ENCODE data around the gene HYAL3. TPM values are rescaled to one million over a fixed set of nuclear protein-coding genes. Genes with fewer than 3 reads are reported as not detected.

HYAL3 gene
- total RNA-seq, 4 donors from 2014 or later = 2.1 to 6.7 (median 3.4) TPM

DNA sequence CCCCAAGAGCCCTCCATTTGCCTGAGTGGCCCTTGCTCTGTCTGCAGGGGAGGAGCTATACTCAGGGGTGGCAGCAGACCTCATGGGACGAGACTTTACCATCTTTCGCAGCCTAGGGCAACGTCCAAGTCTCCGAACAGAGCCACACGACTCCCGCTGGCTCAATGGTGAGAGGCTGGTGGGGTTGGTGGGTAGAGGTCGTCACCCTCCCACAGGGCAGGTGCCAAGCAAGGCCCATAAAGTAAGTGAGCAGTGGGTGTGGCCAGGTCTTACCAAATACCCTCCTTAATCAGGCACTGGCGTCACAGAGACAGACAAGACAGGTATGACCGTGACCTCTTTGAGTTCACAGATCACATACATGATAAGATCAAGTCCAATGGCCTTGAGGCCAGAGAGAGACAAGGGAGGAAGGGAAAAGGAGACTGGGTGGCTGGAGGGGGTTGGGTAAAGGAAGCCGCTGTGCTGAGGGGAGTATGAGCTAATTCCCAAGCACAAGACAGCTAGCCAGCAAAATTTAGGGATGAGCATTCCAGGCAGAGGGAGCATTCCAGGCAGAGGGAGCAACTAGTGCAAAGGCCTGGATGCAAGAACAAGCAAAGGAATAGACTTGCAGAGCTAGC is 27.8 kb downstream of the HYAL3 start:
- Histone ChIP-seq H3K27ac (replicated peaks in 1 of 4) (peak overlapping the region in 2 of 4 donors; percentile 13 to 23), H3K4me3 (peak overlapping the region in 1 of 4 donors; percentile 66)
- TF ChIP-seq POLR2A (IDR thresholded peaks at IDR 0.05; ENCODE audit: low read depth) (no peak), EP300 (IDR thresholded peaks at IDR 0.05) (no peak), CTCF (IDR thresholded peaks at IDR 0.05) (no peak), POLR2AphosphoS5 (IDR thresholded peaks at IDR 0.05) (no peak)

DNA sequence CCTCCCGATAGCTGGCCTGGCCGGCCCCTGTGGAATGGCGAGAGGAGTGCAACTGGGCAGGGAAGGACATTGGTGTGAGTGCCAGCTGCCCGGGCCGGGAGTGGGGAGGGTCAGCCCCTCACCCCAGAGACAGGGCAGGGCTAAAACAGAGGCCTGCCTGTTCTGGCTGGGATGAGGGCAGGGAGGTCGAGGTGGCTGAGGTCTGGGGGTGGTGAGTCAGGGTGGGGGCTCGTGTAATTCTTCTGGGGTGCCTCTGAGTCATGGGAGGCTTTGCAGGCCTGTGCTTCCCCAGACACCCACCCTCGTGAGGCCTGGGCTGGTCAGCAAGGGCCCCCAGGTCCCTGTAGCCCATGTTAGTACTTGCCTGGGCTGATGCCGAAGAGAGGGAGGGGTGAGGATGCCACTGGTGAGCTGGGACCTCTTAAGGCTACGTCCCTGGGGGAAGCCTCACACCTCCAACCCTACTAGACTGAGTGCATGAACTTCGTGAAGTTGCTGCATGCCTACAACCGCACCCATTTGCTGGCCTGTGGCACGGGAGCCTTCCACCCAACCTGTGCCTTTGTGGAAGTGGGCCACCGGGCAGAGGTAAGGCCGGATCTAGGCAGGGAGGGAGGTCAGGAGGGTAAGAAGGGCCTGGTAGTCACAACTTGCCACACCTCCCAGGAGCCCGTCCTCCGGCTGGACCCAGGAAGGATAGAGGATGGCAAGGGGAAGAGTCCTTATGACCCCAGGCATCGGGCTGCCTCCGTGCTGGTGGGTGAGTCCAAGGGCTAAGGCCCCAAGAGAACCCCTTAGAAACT is 28.6 kb downstream of the HYAL3 start:
- intact Hi-C loops (cut with DNase I) = loop anchor here (5.0 kb wide), 2 partner anchors 78 to 148 kb away; partner anchors contain the start of gene GNAT1
- Histone ChIP-seq H3K4me1 (peaks cover 55 to 93% (median 77%) of the 10 kb centered on the region in 4 donors), H3K36me3 (peaks cover 0 to 10% (median under 1%) of the 10 kb centered on the region in 4 donors), H3K9me3 (no peaks in the 10 kb centered on the region), H3K4me3 (peak overlapping the region; percentile 35 to 74 (median 63)), H3K27ac (replicated peaks in 1 of 4) (peak overlapping the region; percentile 23 to 100 (median 94)), H3K27me3 (peaks cover 0 to 25% (median 5%) of the 10 kb centered on the region in 4 donors)
- TF ChIP-seq EP300 (IDR thresholded peaks at IDR 0.05) = no peak
- TF ChIP-seq POLR2AphosphoS5 (IDR thresholded peaks at IDR 0.05) = peak in 1 of 2 donors; percentile 24
- no peak for TF ChIP-seq CTCF (IDR thresholded peaks at IDR 0.05)
- no peak for DNase-seq (ENCODE audit: extremely low spot score)
- WGBS = 87% methylated on average over 15 of the region's 19 CpGs

More for the DNA sequence above, 27.8 kb downstream of the HYAL3 start:
- Histone ChIP-seq H3K9me3 (no peaks in the 10 kb centered on the region), H3K36me3 (peaks cover 0 to 17% (median 6%) of the 10 kb centered on the region in 4 donors), H3K27me3 (peaks cover 0 to 33% (median 5%) of the 10 kb centered on the region in 4 donors), H3K4me1 (peaks cover 47 to 87% (median 73%) of the 10 kb centered on the region in 4 donors)
- intact Hi-C loops (cut with DNase I) = loop anchor here (5.0 kb wide), 2 partner anchors 79 to 149 kb away; partner anchors contain the start of gene GNAT1
- 77% methylated on average over 8 of the region's 10 CpGs for WGBS
- no peak for DNase-seq (ENCODE audit: extremely low spot score)

GRCh38 chr3:50269977-50270413 is 29.2 kb downstream of the HYAL3 start:
- no peak for TF ChIP-seq POLR2A (IDR thresholded peaks at IDR 0.05; ENCODE audit: low read depth)
- Histone ChIP-seq H3K27ac (replicated peaks in 1 of 4) (peak overlapping the region; percentile 93 to 100 (median 96)), H3K4me1 (peaks cover 61 to 93% (median 78%) of the 10 kb centered on the region in 4 donors), H3K27me3 (peaks cover 0 to 19% (median 5%) of the 10 kb centered on the region in 4 donors), H3K4me3 (peak overlapping the region; percentile 35 to 74 (median 63)), H3K9me3 (no peaks in the 10 kb centered on the region), H3K36me3 (peaks cover 0 to 4% (median 0%) of the 10 kb centered on the region in 4 donors)
- intact Hi-C loops (cut with DNase I) = loop anchor here (5.0 kb wide), 2 partner anchors 78 to 148 kb away; partner anchors contain the start of gene GNAT1
- WGBS = 68% methylated on average over 2 of the region's 8 CpGs
- no peak for DNase-seq (ENCODE audit: extremely low spot score)

DNA sequence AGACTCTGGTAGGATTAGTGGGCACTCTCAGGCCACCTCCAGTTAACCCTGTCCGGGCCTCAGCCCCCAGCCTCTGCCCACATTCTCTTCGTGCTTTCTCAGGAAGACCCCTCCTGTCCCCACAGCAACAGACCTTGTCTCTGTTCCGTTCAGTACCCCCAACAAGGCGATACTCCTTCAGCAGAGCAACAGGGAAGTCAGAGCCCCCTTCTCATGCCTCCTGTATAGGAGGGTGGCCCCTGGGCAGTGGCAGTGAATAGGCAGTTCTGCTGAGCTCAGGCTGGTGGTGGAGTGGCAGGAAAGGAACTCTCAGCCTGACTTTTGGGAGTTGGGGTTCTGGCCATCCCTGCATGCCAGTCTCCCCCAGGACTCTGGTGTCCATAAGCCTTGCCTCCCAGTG is 29.7 kb downstream of the HYAL3 start:
- intact Hi-C loops (cut with DNase I) = no loop called here
- TF ChIP-seq POLR2A (IDR thresholded peaks at IDR 0.05; ENCODE audit: low read depth) (no peak), CTCF (IDR thresholded peaks at IDR 0.05) (no peak), POLR2AphosphoS5 (IDR thresholded peaks at IDR 0.05) (no peak), EP300 (IDR thresholded peaks at IDR 0.05) (no peak)
- WGBS = 72% methylated on average over 2 of the region's 4 CpGs
- peaks cover 0 to 14% (median 1%) of the 10 kb centered on the region in 4 donors for H3K27me3 ChIP-seq
- no peaks in the 10 kb centered on the region for H3K9me3 ChIP-seq
- H3K36me3 ChIP-seq = peaks cover 0 to 4% (median 0%) of the 10 kb centered on the region in 4 donors
- no peak for DNase-seq (ENCODE audit: extremely low spot score)
- peak overlapping the region; percentile 35 to 74 (median 63) for H3K4me3 ChIP-seq
- H3K4me1 ChIP-seq = peaks cover 63 to 93% (median 78%) of the 10 kb centered on the region in 4 donors
- H3K27ac ChIP-seq (replicated peaks in 1 of 4) = peak overlapping the region; percentile 93 to 100 (median 96)

Data from esophagus muscularis mucosa (tissue), 4 donors.